NB4 (cell line): Measurements from ENCODE around the gene CCDC24.

Source experiments
- DNase-seq: peaks from one replicate; pipeline ENCODE4 v3.0.0; 2010; ENCODE audit warnings: low read depth
- H3K4me3 ChIP-seq: one replicate; pipeline ENCODE4 v1.5.1; 2011; ENCODE audit warnings: mild to moderate bottlenecking, low read depth, low read length, moderate library complexity
- MYC ChIP-seq: IDR thresholded peaks from 2 replicates; pipeline ENCODE4 v1.6.1; 2011; ENCODE audit warnings: low read depth, low read length
- POLR2A ChIP-seq: IDR thresholded peaks from 2 replicates; pipeline ENCODE4 v1.6.1; 2011; ENCODE audit warnings: mild to moderate bottlenecking; ENCODE audit not compliant: insufficient read length; ENCODE audit errors: extremely low read depth
- TF ChIP-seq, protein P1 (sequence below): IDR thresholded peaks from 2 replicates; pipeline ENCODE4 v1.6.1; 2011; ENCODE audit warnings: low read depth, low read length
- TF ChIP-seq, protein P2 (sequence below): IDR thresholded peaks from one replicate; pipeline ENCODE4 v1.5.1; 2012; ENCODE audit warnings: low read depth, low read length

The CCDC24 gene

DNA sequence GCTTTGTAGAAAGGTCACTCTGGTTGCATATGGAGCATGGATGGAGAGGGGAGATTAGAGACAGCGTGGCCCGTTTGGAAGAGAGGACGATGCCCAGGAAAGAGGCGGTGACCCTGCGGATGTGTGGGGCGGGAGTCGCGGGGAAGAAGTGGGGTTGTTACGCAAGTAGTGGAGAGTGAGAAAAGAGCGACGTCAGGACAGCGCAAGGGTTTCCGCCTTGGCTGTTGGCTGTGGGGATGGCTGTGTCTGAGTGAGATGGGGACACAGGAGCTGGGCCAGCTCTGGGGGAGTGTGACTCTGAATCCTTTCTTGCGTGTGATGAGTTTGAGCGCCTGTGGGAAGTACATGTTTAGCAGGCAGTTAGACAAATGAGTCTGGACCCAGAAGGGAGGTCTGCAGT, 8.6 kb upstream of the CCDC24 start:
- TF ChIP-seq, protein P1, sequence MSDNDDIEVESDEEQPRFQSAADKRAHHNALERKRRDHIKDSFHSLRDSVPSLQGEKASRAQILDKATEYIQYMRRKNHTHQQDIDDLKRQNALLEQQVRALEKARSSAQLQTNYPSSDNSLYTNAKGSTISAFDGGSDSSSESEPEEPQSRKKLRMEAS = no peak
- TF ChIP-seq POLR2A (no peak), MYC (no peak)
- TF ChIP-seq, protein P2, sequence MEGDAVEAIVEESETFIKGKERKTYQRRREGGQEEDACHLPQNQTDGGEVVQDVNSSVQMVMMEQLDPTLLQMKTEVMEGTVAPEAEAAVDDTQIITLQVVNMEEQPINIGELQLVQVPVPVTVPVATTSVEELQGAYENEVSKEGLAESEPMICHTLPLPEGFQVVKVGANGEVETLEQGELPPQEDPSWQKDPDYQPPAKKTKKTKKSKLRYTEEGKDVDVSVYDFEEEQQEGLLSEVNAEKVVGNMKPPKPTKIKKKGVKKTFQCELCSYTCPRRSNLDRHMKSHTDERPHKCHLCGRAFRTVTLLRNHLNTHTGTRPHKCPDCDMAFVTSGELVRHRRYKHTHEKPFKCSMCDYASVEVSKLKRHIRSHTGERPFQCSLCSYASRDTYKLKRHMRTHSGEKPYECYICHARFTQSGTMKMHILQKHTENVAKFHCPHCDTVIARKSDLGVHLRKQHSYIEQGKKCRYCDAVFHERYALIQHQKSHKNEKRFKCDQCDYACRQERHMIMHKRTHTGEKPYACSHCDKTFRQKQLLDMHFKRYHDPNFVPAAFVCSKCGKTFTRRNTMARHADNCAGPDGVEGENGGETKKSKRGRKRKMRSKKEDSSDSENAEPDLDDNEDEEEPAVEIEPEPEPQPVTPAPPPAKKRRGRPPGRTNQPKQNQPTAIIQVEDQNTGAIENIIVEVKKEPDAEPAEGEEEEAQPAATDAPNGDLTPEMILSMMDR = no peak
- peak; percentile 21 for DNase-seq
- H3K4me3 ChIP-seq = no peak overlapping the region

DNA sequence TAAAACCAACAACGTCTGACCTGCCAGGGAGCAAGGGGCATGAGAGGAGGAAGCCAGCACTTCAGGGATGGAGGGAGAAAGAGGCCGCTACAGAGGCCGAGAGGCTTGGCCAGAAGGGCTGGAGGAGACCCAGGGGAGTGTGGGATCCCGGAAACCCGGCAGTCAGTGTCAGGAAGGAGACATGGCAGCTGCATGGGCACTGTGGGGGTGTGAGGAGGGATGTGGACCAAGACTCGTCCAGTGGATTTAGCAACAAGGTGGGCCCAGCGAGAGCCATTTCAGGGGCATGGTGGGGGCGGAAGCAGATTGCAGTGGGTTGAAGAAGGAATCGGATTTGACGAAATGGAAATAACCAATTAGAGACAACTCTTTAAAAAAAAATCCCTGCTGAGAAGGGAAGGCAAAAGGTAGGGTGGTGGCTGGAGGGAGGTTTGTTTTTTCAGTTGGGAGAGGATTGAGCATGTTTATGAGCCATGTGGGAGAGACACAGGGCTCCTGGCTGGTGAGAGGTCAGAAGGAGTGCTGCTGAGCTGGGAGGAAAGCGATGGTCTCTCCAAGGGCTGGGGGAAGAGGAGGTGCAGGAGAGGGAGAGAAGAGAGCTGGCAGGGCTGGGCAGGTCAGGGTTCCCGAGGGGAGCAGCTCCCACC, 8.0 kb upstream of the CCDC24 start:
- no peak overlapping the region for H3K4me3 ChIP-seq
- no peak for DNase-seq
- TF ChIP-seq, protein P1 = no peak
- TF ChIP-seq MYC (no peak), POLR2A (no peak)
- TF ChIP-seq, protein P2 = no peak

DNA sequence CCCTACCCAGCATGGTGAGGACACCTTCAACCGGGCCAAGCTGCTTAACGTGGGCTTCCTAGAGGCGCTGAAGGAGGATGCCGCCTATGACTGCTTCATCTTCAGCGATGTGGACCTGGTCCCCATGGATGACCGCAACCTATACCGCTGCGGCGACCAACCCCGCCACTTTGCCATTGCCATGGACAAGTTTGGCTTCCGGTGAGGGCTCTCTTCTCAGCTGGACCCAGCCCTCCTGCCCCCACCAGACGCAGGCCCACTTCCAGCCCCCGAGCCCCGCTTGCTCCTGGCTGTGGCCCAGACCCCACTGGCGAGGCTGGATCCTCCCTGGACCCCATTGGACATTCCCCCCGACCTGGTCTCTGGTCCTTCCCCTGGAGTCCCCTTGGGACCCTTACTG, 6.5 kb upstream of the CCDC24 start:
- no peak for DNase-seq
- TF ChIP-seq, protein P2 = no peak
- TF ChIP-seq POLR2A (no peak), MYC (no peak)
- TF ChIP-seq, protein P1 = no peak
- no peak overlapping the region for H3K4me3 ChIP-seq

DNA sequence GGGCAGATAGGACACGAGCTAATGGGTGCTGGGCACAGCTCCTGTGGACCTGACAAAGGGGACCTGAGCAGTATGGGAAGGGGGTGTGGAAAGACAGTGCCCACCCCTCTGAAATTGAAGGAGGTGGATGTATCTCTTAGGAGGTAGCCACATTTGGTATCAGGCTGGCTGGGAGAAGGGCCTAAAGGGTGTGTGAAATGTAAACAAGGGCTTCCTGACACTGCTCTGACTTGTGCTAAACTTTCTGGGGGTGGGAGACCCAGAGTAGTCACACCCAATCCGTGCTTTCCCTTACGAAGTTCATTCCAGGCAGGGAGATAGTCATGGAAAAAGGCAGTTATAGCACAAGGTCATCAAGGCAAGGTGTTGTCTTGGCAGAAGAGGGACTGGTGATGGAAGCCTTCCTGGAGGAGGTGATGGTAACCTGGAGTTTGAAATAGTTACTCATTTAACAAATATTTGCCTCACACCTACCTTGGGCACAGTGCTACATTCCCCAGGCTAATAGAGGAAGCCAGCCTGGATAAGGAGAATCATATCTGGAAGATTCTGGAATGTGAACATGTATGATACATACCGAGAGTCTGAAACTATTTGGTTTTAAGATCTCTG, 5.3 kb upstream of the CCDC24 start:
- no peak for TF ChIP-seq POLR2A
- TF ChIP-seq, protein P2 = no peak
- TF ChIP-seq, protein P1 = no peak
- no peak for TF ChIP-seq MYC
- DNase-seq = no peak
- H3K4me3 ChIP-seq = no peak overlapping the region

DNA sequence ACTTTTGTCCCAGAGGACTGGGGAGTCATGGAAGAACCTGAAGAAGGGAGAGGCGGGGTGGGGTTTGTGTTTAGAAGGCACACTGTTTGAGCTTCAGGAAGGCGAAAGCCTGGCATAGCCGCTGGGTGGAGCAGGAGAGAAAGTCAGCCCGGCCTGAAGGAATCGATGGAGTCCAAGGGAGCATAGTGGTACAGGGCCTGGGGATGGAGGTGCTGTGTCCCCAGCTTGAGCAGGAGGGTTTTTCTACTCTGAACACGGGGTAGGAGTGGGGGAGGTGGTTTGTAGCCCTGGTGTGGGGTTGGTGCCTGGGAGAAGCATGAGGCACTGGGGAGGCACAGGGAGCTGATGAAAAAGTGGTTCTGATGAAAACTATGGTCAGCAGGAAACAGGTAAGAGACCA, 4.7 kb upstream of the CCDC24 start:
- TF ChIP-seq MYC = no peak
- no peak for TF ChIP-seq POLR2A
- DNase-seq = no peak
- no peak overlapping the region for H3K4me3 ChIP-seq

DNA sequence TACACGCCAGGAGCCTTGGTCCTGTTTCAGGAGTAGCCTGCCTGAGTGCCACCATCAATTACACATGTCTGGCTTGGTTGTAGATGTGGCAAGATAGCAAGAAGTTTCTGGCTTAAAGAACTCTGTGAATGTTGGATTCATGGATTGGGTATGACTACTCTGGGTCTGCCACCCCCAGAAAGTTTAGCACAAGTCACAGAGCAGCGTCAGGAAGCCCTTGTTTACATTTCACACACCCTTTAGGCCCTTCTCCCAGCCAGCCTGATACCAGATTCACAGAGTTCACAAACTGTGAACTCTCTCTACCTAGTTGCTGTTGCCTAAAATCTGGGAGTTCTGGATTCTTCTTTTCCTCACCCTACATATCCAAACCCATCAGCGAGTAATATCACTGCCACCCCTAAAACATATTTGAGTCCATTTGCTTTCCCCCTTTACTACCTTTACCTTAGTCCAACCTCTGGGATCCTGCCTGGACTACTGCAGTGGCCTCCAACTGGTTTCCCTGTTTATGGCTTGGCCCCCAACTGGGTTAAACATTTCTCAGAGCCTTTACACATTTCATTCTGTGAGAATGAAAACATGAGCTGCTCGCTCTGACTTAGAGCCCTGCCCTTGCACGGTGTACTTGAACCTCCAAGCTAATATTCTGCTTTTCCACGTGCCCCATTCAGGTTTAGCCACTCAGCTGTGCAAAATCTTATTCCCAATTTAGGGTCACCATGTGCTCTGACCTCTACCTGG, 4.1 kb upstream of the CCDC24 start:
- no peak overlapping the region for H3K4me3 ChIP-seq
- no peak for DNase-seq
- TF ChIP-seq, protein P1 = no peak
- TF ChIP-seq MYC = no peak
- TF ChIP-seq POLR2A = no peak
- TF ChIP-seq, protein P2 = no peak
